Measurements from ENCODE around the gene CWC15. TPM values are rescaled to one million over a fixed set of nuclear protein-coding genes. Genes with fewer than 3 reads are reported as not detected.
"Not testable (repeated sequence)": the region's sequence is repeated elsewhere in the genome, so short reads cannot be mapped to it uniquely, and the experiment has no call there.

CWC15 gene
- total RNA-seq (59.5 and 59.8 TPM in 2 replicates), polyA plus RNA-seq (18.1 and 40.7 TPM in 2 replicates), polyA minus RNA-seq (11.5 and 21.9 TPM in 2 replicates)
- 93.3 TPM for total RNA-seq (2013)

DNA sequence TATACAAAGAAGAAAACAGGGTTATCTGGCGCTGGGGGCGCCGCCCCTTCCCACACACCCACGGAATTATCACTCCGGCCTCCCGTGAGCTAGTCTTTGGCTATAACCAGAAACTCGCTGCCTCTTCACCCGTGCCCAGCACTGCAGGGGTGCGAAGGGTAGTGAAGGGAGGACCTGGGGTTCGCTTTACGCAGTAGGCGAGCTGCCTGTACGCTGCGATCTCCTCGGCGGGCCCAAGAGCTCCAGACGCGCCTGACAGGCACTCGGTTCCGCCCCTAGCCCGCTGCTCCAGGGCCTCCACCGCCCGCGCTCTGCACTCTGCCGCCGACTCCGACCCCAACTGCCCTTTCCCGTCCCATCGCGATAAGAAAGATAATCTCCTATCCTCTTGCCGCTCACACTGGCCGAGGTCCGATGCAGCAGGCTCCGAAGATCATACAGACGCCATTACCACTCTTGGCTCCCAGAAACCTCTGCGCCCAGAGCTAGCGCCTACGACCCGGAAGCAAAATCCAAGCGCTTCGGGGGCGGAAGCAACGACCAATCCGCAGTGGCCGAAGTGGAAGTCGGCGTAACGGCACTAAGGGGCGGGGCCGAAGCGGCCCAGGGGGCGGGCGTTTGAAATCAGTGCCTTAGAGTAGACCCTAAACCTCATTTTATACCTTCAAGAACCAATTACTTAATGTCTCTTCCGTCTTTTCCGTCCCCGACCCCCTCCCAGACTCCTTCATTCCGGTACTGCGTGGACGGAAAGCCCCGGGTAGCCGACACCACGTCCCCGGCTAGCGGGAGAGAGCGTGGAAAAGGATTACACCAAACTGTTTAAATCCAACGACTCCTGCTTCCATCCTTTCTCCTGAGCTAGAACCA is at the start of gene CWC15, which contains the start of gene KDM4D:
TSS of gene CWC15 (minus strand) at position 458 of the 870 bp plus-strand sequence. CDS start 1,371 bp downstream, outside the sequence.
TSS of gene KDM4D (plus strand) at position 611 of the 870 bp plus-strand sequence. CDS start 23,664 bp downstream, outside the sequence.
- Histone ChIP-seq H3K4me3 (ENCODE audit: control extremely low read depth in 1 of 5, extremely low read depth in 1 of 5, insufficient read depth in 1 of 5, low read depth in 2 of 5, low read length in 4 of 5) (peak within 1 kb of the TSS; percentile 75 to 97 (median 87)), H3K9me3 (ENCODE audit: control extremely low read depth in 1 of 3, control insufficient read depth in 2 of 3, insufficient read depth in 1 of 3, low read length in 2 of 3) (no peaks in the 10 kb centered on the region), H3K27me3 (replicated peaks in 1 of 4; ENCODE audit: control extremely low read depth in 1 of 4, control insufficient read depth in 3 of 4, insufficient read depth in 4 of 4, low read length in 3 of 4) (no peaks in the 10 kb centered on the region), H2AFZ (ENCODE audit: insufficient read depth, low read depth, low read length, poor library complexity, severe bottlenecking) (peak within 1 kb of the TSS; percentile 100), H3K27ac (ENCODE audit: low read length in 2 of 2) (peak within 1 kb of the TSS; percentile 74 to 83), H3K4me2 (replicated peaks; ENCODE audit: low read depth, low read length, poor library complexity, severe bottlenecking) (peak within 1 kb of the TSS; percentile 81), H4K20me1 (ENCODE audit: control insufficient read depth, insufficient read depth, low read length, poor library complexity, severe bottlenecking) (peaks cover 18% of the 10 kb centered on the region), H3K36me3 (replicated peaks in 1 of 2; ENCODE audit: control extremely low read depth in 1 of 2, control insufficient read depth in 1 of 2, extremely low read depth in 1 of 2, insufficient read depth in 2 of 2, low read length in 1 of 2) (peaks cover 15 to 37% of the 10 kb centered on the region in 2 experiments), H3K9ac (ENCODE audit: low read length) (peak within 1 kb of the TSS; percentile 90), H3K4me1 (ENCODE audit: control insufficient read depth in 2 of 2, insufficient read depth in 2 of 2, low read length in 2 of 2) (peaks cover 10 to 14% of the 10 kb centered on the region in 2 donors), H3K79me2 (ENCODE audit: control insufficient read depth, insufficient read depth, low read length) (peaks cover 13% of the 10 kb centered on the region)
- TF ChIP-seq, protein P1, sequence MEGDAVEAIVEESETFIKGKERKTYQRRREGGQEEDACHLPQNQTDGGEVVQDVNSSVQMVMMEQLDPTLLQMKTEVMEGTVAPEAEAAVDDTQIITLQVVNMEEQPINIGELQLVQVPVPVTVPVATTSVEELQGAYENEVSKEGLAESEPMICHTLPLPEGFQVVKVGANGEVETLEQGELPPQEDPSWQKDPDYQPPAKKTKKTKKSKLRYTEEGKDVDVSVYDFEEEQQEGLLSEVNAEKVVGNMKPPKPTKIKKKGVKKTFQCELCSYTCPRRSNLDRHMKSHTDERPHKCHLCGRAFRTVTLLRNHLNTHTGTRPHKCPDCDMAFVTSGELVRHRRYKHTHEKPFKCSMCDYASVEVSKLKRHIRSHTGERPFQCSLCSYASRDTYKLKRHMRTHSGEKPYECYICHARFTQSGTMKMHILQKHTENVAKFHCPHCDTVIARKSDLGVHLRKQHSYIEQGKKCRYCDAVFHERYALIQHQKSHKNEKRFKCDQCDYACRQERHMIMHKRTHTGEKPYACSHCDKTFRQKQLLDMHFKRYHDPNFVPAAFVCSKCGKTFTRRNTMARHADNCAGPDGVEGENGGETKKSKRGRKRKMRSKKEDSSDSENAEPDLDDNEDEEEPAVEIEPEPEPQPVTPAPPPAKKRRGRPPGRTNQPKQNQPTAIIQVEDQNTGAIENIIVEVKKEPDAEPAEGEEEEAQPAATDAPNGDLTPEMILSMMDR (IDR thresholded peaks at IDR 0.05) = no peak
- no peak for TF ChIP-seq EZH2 (IDR thresholded peaks at IDR 0.05; ENCODE audit: borderline replicate concordance, insufficient read depth, low read depth, low read length, poor library complexity, severe bottlenecking)
- Mint-ChIP-seq H3K27ac (peak within 1 kb of the TSS; percentile 94), H3K4me1 (peaks cover 13% of the 10 kb centered on the region), H3K27me3 (no peaks in the 10 kb centered on the region), H3K4me3 (peak within 1 kb of the TSS; percentile 92), H3K9me3 (ENCODE audit: insufficient read depth) (no peaks in the 10 kb centered on the region)
- WGBS (ENCODE audit: insufficient coverage) = under 1% methylated on average over 50 of the region's 66 CpGs
- intact Hi-C loops (cut with micrococcal nuclease) = loop anchor here (1.0 to 10.0 kb wide), 9 partner anchors 95 to 1416 kb away; partner anchors contain the start of genes ANKRD49, CCDC82, CEP295 and ENDOD1
- POLR2A ChIA-PET = interaction anchor here (0.6 to 2.1 kb wide), 6 partner anchors 94 to 816 kb away, joined by 3 to 6 read pairs (median 5); partner anchors contain the start of genes CEP57, ENDOD1, FAM76B and SRSF8
- ATAC-seq (ENCODE audit: low read depth) = peak; percentile 100
- peak; percentile 94 for DNase-seq
- CTCF ChIA-PET = interaction anchor here (0.6 to 1.9 kb wide), 6 partner anchors 93 to 1421 kb away, joined by 3 to 14 read pairs (median 3); partner anchors contain the start of gene SRSF8

- H3K4me2 ChIP-seq (replicated peaks; ENCODE audit: low read depth, low read length, poor library complexity, severe bottlenecking); H3K4me3 ChIP-seq (ENCODE audit: control extremely low read depth in 1 of 5, extremely low read depth in 1 of 5, insufficient read depth in 1 of 5, low read depth in 2 of 5, low read length in 4 of 5); H3K36me3 ChIP-seq (replicated peaks in 1 of 2; ENCODE audit: control extremely low read depth in 1 of 2, control insufficient read depth in 1 of 2, extremely low read depth in 1 of 2, insufficient read depth in 2 of 2, low read length in 1 of 2); H3K27me3 Mint-ChIP-seq; H3K4me3 Mint-ChIP-seq; POLR2A ChIA-PET; ATAC-seq (ENCODE audit: low read depth); H3K9me3 Mint-ChIP-seq (ENCODE audit: insufficient read depth); H2AFZ ChIP-seq (ENCODE audit: insufficient read depth, low read depth, low read length, poor library complexity, severe bottlenecking); H3K9me3 ChIP-seq (ENCODE audit: control extremely low read depth in 1 of 3, control insufficient read depth in 2 of 3, insufficient read depth in 1 of 3, low read length in 2 of 3); H3K27me3 ChIP-seq (replicated peaks in 1 of 4; ENCODE audit: control extremely low read depth in 1 of 4, control insufficient read depth in 3 of 4, insufficient read depth in 4 of 4, low read length in 3 of 4); H3K27ac Mint-ChIP-seq; CTCF ChIA-PET; H3K4me1 ChIP-seq (ENCODE audit: control insufficient read depth in 2 of 2, insufficient read depth in 2 of 2, low read length in 2 of 2); DNase-seq; H3K79me2 ChIP-seq (ENCODE audit: control insufficient read depth, insufficient read depth, low read length); H3K4me1 Mint-ChIP-seq; intact Hi-C loops (cut with micrococcal nuclease); H3K9ac ChIP-seq (ENCODE audit: low read length); H3K27ac ChIP-seq (ENCODE audit: low read length in 2 of 2); H4K20me1 ChIP-seq (ENCODE audit: control insufficient read depth, insufficient read depth, low read length, poor library complexity, severe bottlenecking): not testable (repeated sequence)
- 95% methylated on average over 5 of the region's 5 CpGs for WGBS (ENCODE audit: insufficient coverage)
These were observed 48.1 kb upstream of the CWC15 start for GRCh38 chr11:95021468-95021867.
